ENCODE data around the gene MARCHF3. TPM values are rescaled to one million over a fixed set of nuclear protein-coding genes. Genes with fewer than 3 reads are reported as not detected.

MARCHF3 gene
- polyA plus RNA-seq, 4 donors, result 3.6 to 8.5 (median 5.4) TPM

DNA sequence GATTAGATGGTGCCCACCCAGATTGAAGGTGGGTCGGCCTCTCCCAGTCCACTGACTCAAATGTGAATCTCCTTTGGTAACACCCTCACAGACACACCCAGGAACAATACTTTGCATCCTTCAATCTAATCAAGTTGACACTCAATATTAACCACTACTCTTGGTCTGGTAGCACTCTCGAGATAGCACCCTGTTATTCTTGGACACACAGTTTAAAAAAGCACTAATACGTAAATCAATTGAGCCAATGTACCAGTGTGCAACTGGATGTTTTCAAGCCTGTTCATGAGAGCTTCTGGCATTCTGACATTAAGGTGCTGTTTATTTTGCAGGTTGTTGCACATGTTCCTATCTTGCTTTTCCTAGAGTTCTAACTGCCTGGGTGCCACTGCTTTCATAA lies 35.3 kb downstream of the MARCHF3 start:
- no peaks in the 10 kb centered on the region for H3K27me3 ChIP-seq (ENCODE audit: control insufficient read depth in 3 of 3, insufficient read depth in 3 of 3, low read length in 3 of 3)
- peaks cover 0 to 3% (median 0%) of the 10 kb centered on the region in 3 donors for H3K4me1 ChIP-seq (ENCODE audit: control insufficient read depth in 3 of 3, insufficient read depth in 2 of 3, low read depth in 1 of 3, low read length in 2 of 3)
- no peak overlapping the region for H3K4me3 ChIP-seq (ENCODE audit: low read depth in 1 of 3, low read length in 3 of 3)
- 89 to 91% (median 89%) methylated on average over 3 of the region's 3 CpGs for WGBS, 3 donors
- no peak overlapping the region for H3K27ac ChIP-seq (ENCODE audit: low read depth in 1 of 3, low read length in 2 of 3)
- FAIRE-seq (no peak), DNase-seq (no peak)
- no peaks in the 10 kb centered on the region for H3K36me3 ChIP-seq (ENCODE audit: control insufficient read depth in 3 of 3, insufficient read depth in 2 of 3, low read depth in 1 of 3, low read length in 3 of 3)
- no peaks in the 10 kb centered on the region for H3K9me3 ChIP-seq (ENCODE audit: control insufficient read depth in 2 of 2, insufficient read depth in 1 of 2, low read depth in 1 of 2, low read length in 1 of 2)

- no peak for FAIRE-seq
- H3K9me3 ChIP-seq (ENCODE audit: control insufficient read depth in 2 of 2, insufficient read depth in 1 of 2, low read depth in 1 of 2, low read length in 1 of 2), result no peaks in the 10 kb centered on the region
- H3K36me3 ChIP-seq (ENCODE audit: control insufficient read depth in 3 of 3, insufficient read depth in 2 of 3, low read depth in 1 of 3, low read length in 3 of 3), result no peaks in the 10 kb centered on the region
- no peak overlapping the region for H3K27ac ChIP-seq (ENCODE audit: low read depth in 1 of 3, low read length in 2 of 3)
- no peaks in the 10 kb centered on the region for H3K27me3 ChIP-seq (ENCODE audit: control insufficient read depth in 3 of 3, insufficient read depth in 3 of 3, low read length in 3 of 3)
- WGBS, 3 donors, result 85 to 88% (median 85%) methylated on average over 4 of the region's 4 CpGs
- H3K4me1 ChIP-seq (ENCODE audit: control insufficient read depth in 3 of 3, insufficient read depth in 2 of 3, low read depth in 1 of 3, low read length in 2 of 3), result peaks cover 0 to 3% (median 0%) of the 10 kb centered on the region in 3 donors
- H3K4me3 ChIP-seq (ENCODE audit: low read depth in 1 of 3, low read length in 3 of 3), result no peak overlapping the region
- no peak for DNase-seq
Observed at GRCh38 chr5:126994485-126994884, 35.9 kb downstream of the MARCHF3 start.

DNA sequence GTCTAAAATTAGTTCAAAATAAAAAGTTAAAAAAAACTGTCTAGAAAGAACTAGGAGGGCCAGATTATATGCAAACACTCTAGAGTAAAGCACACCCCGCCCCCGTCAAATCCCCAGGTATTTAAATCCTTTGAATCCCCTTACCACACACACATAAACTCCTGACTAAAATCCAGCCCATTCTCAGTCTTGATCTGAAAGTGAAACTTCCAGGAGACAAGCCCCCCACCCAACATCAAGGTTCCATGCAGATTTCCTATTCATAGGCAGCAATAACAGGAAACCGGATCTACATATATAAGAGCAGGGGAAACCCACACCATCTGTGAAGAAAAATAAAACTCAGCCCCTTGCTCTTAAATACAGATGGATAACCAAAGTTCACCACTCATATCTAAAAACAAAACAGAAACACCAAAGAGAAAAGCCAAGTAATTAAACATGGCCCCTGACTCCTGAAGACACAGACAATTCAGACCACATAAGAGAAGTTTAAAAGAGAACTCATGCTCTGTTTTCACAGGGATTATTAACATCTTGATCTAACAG lies 42.3 kb downstream of the MARCHF3 start:
- Histone ChIP-seq H3K9me3 (ENCODE audit: control insufficient read depth in 2 of 2, insufficient read depth in 1 of 2, low read depth in 1 of 2, low read length in 1 of 2) (no peaks in the 10 kb centered on the region), H3K36me3 (ENCODE audit: control insufficient read depth in 3 of 3, insufficient read depth in 2 of 3, low read depth in 1 of 3, low read length in 3 of 3) (no peaks in the 10 kb centered on the region), H3K4me3 (ENCODE audit: low read depth in 1 of 3, low read length in 3 of 3) (no peak overlapping the region), H3K4me1 (ENCODE audit: control insufficient read depth in 3 of 3, insufficient read depth in 2 of 3, low read depth in 1 of 3, low read length in 2 of 3) (no peaks in the 10 kb centered on the region), H3K27ac (ENCODE audit: low read depth in 1 of 3, low read length in 2 of 3) (no peak overlapping the region), H3K27me3 (ENCODE audit: control insufficient read depth in 3 of 3, insufficient read depth in 3 of 3, low read length in 3 of 3) (no peaks in the 10 kb centered on the region)
- no peak for DNase-seq
- 65 to 84% (median 69%) methylated on average over 3 of the region's 3 CpGs for WGBS, 3 donors
- peak; percentile 5 for FAIRE-seq

DNA sequence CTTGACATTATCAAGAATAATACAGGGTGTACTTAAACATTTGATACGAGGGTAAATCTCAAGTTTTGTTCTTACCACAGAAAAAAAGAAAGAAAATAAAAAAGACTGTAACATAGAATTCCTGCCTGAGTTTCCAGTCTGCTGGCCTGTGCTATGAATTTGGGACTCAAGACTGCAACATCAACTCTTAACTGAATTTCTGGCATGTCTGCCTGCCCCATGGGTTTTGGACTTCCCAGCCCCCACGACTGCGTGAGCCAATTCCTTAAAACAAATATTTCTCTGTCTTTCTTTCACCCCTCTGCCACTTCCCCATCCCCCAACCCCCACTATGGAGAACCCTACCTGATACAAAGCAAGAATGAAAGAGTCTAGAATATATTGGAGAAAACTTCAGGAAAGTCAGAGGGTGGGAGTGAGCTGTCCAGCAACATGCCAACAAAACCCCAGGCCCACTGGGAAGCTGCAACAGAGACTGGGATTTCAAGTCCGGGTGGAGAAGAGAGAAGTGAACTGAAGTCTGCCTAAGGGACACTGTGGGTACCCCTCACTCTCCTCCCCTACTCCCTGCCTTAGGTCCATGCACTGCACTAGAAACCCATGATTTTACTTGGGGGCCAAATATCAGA lies 43.0 kb downstream of the MARCHF3 start:
- 77 to 95% (median 87%) methylated on average over 4 of the region's 4 CpGs for WGBS, 3 donors
- DNase-seq (no peak), FAIRE-seq (no peak)
- H3K4me3 ChIP-seq (ENCODE audit: low read depth in 1 of 3, low read length in 3 of 3), result no peak overlapping the region
- H3K27me3 ChIP-seq (ENCODE audit: control insufficient read depth in 3 of 3, insufficient read depth in 3 of 3, low read length in 3 of 3), result no peaks in the 10 kb centered on the region
- no peaks in the 10 kb centered on the region for H3K36me3 ChIP-seq (ENCODE audit: control insufficient read depth in 3 of 3, insufficient read depth in 2 of 3, low read depth in 1 of 3, low read length in 3 of 3)
- no peaks in the 10 kb centered on the region for H3K4me1 ChIP-seq (ENCODE audit: control insufficient read depth in 3 of 3, insufficient read depth in 2 of 3, low read depth in 1 of 3, low read length in 2 of 3)
- no peak overlapping the region for H3K27ac ChIP-seq (ENCODE audit: low read depth in 1 of 3, low read length in 2 of 3)
- H3K9me3 ChIP-seq (ENCODE audit: control insufficient read depth in 2 of 2, insufficient read depth in 1 of 2, low read depth in 1 of 2, low read length in 1 of 2), result no peaks in the 10 kb centered on the region

GRCh38 chr5:126984632-126985031 lies 45.7 kb downstream of the MARCHF3 start:
- FAIRE-seq (no peak), DNase-seq (no peak)
- H3K36me3 ChIP-seq (ENCODE audit: control insufficient read depth in 3 of 3, insufficient read depth in 2 of 3, low read depth in 1 of 3, low read length in 3 of 3), result no peaks in the 10 kb centered on the region
- H3K9me3 ChIP-seq (ENCODE audit: control insufficient read depth in 2 of 2, insufficient read depth in 1 of 2, low read depth in 1 of 2, low read length in 1 of 2), result no peaks in the 10 kb centered on the region
- H3K27ac ChIP-seq (ENCODE audit: low read depth in 1 of 3, low read length in 2 of 3), result no peak overlapping the region
- no peaks in the 10 kb centered on the region for H3K27me3 ChIP-seq (ENCODE audit: control insufficient read depth in 3 of 3, insufficient read depth in 3 of 3, low read length in 3 of 3)
- WGBS, 3 donors, result 87 to 97% (median 94%) methylated on average over 2 of the region's 2 CpGs
- H3K4me3 ChIP-seq (ENCODE audit: low read depth in 1 of 3, low read length in 3 of 3), result no peak overlapping the region
- no peaks in the 10 kb centered on the region for H3K4me1 ChIP-seq (ENCODE audit: control insufficient read depth in 3 of 3, insufficient read depth in 2 of 3, low read depth in 1 of 3, low read length in 2 of 3)

DNA sequence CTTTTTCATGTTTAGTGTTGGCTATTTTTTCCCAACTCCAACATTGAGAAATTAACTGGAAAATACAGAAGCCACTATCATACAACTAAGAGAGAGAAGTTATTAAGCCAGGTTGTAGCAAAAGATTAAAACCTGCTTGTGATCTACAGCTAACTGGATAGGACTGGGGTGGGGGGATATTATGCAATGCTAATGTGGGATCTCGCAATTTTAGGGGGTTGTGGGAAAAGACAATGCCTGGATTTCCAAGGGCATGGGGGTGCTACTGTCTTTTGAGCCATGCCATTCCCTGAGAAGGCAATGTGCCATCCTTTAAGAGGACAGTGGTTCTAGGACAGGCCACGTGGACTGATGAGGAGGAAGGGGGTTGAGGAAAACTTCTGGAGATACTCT lies 46.5 kb downstream of the MARCHF3 start:
- WGBS, 3 donors, result 94 to 100% (median 94%) methylated on average over 2 of the region's 2 CpGs

GRCh38 chr5:126982926-126983873 lies 47.2 kb downstream of the MARCHF3 start:
- H3K36me3 ChIP-seq (ENCODE audit: control insufficient read depth in 3 of 3, insufficient read depth in 2 of 3, low read depth in 1 of 3, low read length in 3 of 3), result no peaks in the 10 kb centered on the region
- WGBS, 3 donors, result 86 to 88% (median 87%) methylated on average over 12 of the region's 12 CpGs
- no peaks in the 10 kb centered on the region for H3K27me3 ChIP-seq (ENCODE audit: control insufficient read depth in 3 of 3, insufficient read depth in 3 of 3, low read length in 3 of 3)
- H3K4me3 ChIP-seq (ENCODE audit: low read depth in 1 of 3, low read length in 3 of 3), result no peak overlapping the region
- H3K27ac ChIP-seq (ENCODE audit: low read depth in 1 of 3, low read length in 2 of 3), result no peak overlapping the region
- DNase-seq (no peak), FAIRE-seq (no peak)
- no peaks in the 10 kb centered on the region for H3K4me1 ChIP-seq (ENCODE audit: control insufficient read depth in 3 of 3, insufficient read depth in 2 of 3, low read depth in 1 of 3, low read length in 2 of 3)
- no peaks in the 10 kb centered on the region for H3K9me3 ChIP-seq (ENCODE audit: control insufficient read depth in 2 of 2, insufficient read depth in 1 of 2, low read depth in 1 of 2, low read length in 1 of 2)

More for the DNA sequence above, 46.5 kb downstream of the MARCHF3 start:
- no peak overlapping the region for H3K4me3 ChIP-seq (ENCODE audit: low read depth in 1 of 3, low read length in 3 of 3)
- no peaks in the 10 kb centered on the region for H3K9me3 ChIP-seq (ENCODE audit: control insufficient read depth in 2 of 2, insufficient read depth in 1 of 2, low read depth in 1 of 2, low read length in 1 of 2)
- FAIRE-seq, result no peak
- no peak for DNase-seq
- H3K27ac ChIP-seq (ENCODE audit: low read depth in 1 of 3, low read length in 2 of 3), result no peak overlapping the region
- H3K4me1 ChIP-seq (ENCODE audit: control insufficient read depth in 3 of 3, insufficient read depth in 2 of 3, low read depth in 1 of 3, low read length in 2 of 3), result no peaks in the 10 kb centered on the region
- H3K27me3 ChIP-seq (ENCODE audit: control insufficient read depth in 3 of 3, insufficient read depth in 3 of 3, low read length in 3 of 3), result no peaks in the 10 kb centered on the region
- H3K36me3 ChIP-seq (ENCODE audit: control insufficient read depth in 3 of 3, insufficient read depth in 2 of 3, low read depth in 1 of 3, low read length in 3 of 3), result no peaks in the 10 kb centered on the region

GRCh38 chr5:126982202-126982601 lies 48.2 kb downstream of the MARCHF3 start:
- no peak overlapping the region for H3K4me3 ChIP-seq (ENCODE audit: low read depth in 1 of 3, low read length in 3 of 3)
- H3K27ac ChIP-seq (ENCODE audit: low read depth in 1 of 3, low read length in 2 of 3), result no peak overlapping the region
- no peaks in the 10 kb centered on the region for H3K9me3 ChIP-seq (ENCODE audit: control insufficient read depth in 2 of 2, insufficient read depth in 1 of 2, low read depth in 1 of 2, low read length in 1 of 2)
- no peaks in the 10 kb centered on the region for H3K27me3 ChIP-seq (ENCODE audit: control insufficient read depth in 3 of 3, insufficient read depth in 3 of 3, low read length in 3 of 3)
- H3K4me1 ChIP-seq (ENCODE audit: control insufficient read depth in 3 of 3, insufficient read depth in 2 of 3, low read depth in 1 of 3, low read length in 2 of 3), result no peaks in the 10 kb centered on the region
- WGBS, 3 donors, result 88 to 100% (median 93%) methylated on average over 1 of the region's 1 CpG
- DNase-seq (no peak), FAIRE-seq (no peak)
- no peaks in the 10 kb centered on the region for H3K36me3 ChIP-seq (ENCODE audit: control insufficient read depth in 3 of 3, insufficient read depth in 2 of 3, low read depth in 1 of 3, low read length in 3 of 3)
